Retina (tissue), 1 donor: Measurements from ENCODE around the gene GABRP.
A peak's percentile ranks its signal among the peaks of the same experiment; 100 is the strongest.
"Not testable (repeated sequence)": the region's sequence is repeated elsewhere in the genome, so short reads cannot be mapped to it uniquely, and the experiment has no call there.

Experiments
- DNase-seq: peaks from one replicate; pipeline ENCODE4 v3.0.0-alpha.2; 2016

Gene GABRP

GRCh38 chr5:170795154-170795553 lies 11.6 kb downstream of the GABRP start:
- DNase-seq: no peak

- DNase-seq: no peak
Observed at GRCh38 chr5:170805666-170806065, 22.1 kb downstream of the GABRP start.

GRCh38 chr5:170809551-170809950 lies 26.0 kb downstream of the GABRP start:
- peak; percentile 35 for DNase-seq

- no peak for DNase-seq
Observed at GRCh38 chr5:170811719-170812118, 28.2 kb downstream of the GABRP start.

GRCh38 chr5:170813231-170813630 lies 29.7 kb downstream of the GABRP start:
- no peak for DNase-seq

GRCh38 chr5:170817195-170817594 lies 33.7 kb downstream of the GABRP start:
- DNase-seq: no peak

- no peak for DNase-seq
Observed at GRCh38 chr5:170818232-170818631, 34.7 kb downstream of the GABRP start.

GRCh38 chr5:170819824-170820223 lies 36.3 kb downstream of the GABRP start:
- no peak for DNase-seq

GRCh38 chr5:170821257-170821800 lies 37.8 kb downstream of the GABRP start:
- DNase-seq: no peak

- DNase-seq: no peak
Observed at GRCh38 chr5:170826117-170826516, 42.6 kb downstream of the GABRP start.

- DNase-seq: no peak
Observed at GRCh38 chr5:170832241-170832640, 48.7 kb downstream of the GABRP start.

GRCh38 chr5:170833981-170834380 lies 50.5 kb downstream of the GABRP start:
- DNase-seq: not testable (repeated sequence)

- no peak for DNase-seq
Observed at GRCh38 chr5:170836226-170836625, 52.7 kb downstream of the GABRP start.

- DNase-seq: no peak
Observed at GRCh38 chr5:170843870-170844269, 60.3 kb downstream of the GABRP start.

- DNase-seq: no peak
Observed at GRCh38 chr5:170844651-170845050, 61.1 kb downstream of the GABRP start.

- no peak for DNase-seq
Observed at GRCh38 chr5:170846416-170846815, 62.9 kb downstream of the GABRP start.

GRCh38 chr5:170846846-170847245 lies 63.3 kb downstream of the GABRP start:
- no peak for DNase-seq

- DNase-seq: no peak
Observed at GRCh38 chr5:170848033-170848432, 64.5 kb downstream of the GABRP start.

GRCh38 chr5:170849374-170849773 lies 65.8 kb downstream of the GABRP start:
- DNase-seq: no peak

GRCh38 chr5:170854566-170854965 lies 71.0 kb downstream of the GABRP start:
- DNase-seq: no peak

- no peak for DNase-seq
Observed at GRCh38 chr5:170857066-170857465, 73.5 kb downstream of the GABRP start.

- no peak for DNase-seq
Observed at GRCh38 chr5:170860415-170860814, 76.9 kb downstream of the GABRP start.

- DNase-seq: peak; percentile 42
Observed at GRCh38 chr5:170860818-170861666, 77.5 kb downstream of the GABRP start.

GRCh38 chr5:170861667-170861916 lies 78.1 kb downstream of the GABRP start:
- DNase-seq: no peak
